OCI-LY1 (cell line): ENCODE measurements around the gene ICAM4.

Source experiments
- EZH2 ChIP-seq: fragments of 200-600 bp; sonication (generic), shearing (Covaris generic); IDR thresholded peaks from 2 replicates; pipeline ENCODE4 v1.8.0; 2017; ENCODE audit warnings: borderline replicate concordance, mixed run types, mild to moderate bottlenecking, antibody characterized with exemption, low read length, moderate library complexity, mixed read lengths
- TF ChIP-seq, protein P1 (sequence below): fragments of 200-600 bp; sonication (generic), shearing (Covaris generic); IDR thresholded peaks from 2 replicates; pipeline ENCODE4 v1.5.1; 2017; ENCODE audit warnings: mild to moderate bottlenecking, antibody characterized with exemption, low read length, moderate library complexity, mixed read lengths

DNA sequence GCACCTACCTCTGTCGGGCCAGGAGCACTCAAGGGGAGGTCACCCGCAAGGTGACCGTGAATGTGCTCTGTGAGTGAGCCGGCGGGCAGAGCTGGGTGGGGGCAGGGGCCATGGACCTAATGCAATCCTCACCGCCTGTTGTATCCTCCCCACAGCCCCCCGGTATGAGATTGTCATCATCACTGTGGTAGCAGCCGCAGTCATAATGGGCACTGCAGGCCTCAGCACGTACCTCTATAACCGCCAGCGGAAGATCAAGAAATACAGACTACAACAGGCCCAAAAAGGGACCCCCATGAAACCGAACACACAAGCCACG is 1.8 kb upstream of the ICAM4 start:
- TF ChIP-seq, protein P1, sequence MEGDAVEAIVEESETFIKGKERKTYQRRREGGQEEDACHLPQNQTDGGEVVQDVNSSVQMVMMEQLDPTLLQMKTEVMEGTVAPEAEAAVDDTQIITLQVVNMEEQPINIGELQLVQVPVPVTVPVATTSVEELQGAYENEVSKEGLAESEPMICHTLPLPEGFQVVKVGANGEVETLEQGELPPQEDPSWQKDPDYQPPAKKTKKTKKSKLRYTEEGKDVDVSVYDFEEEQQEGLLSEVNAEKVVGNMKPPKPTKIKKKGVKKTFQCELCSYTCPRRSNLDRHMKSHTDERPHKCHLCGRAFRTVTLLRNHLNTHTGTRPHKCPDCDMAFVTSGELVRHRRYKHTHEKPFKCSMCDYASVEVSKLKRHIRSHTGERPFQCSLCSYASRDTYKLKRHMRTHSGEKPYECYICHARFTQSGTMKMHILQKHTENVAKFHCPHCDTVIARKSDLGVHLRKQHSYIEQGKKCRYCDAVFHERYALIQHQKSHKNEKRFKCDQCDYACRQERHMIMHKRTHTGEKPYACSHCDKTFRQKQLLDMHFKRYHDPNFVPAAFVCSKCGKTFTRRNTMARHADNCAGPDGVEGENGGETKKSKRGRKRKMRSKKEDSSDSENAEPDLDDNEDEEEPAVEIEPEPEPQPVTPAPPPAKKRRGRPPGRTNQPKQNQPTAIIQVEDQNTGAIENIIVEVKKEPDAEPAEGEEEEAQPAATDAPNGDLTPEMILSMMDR = no peak
- TF ChIP-seq EZH2 = no peak
